OCI-LY1 (cell line): ENCODE data around the gene HNMT.

Source experiments
- EZH2 ChIP-seq: fragments of 200-600 bp; sonication (generic), shearing (Covaris generic); IDR thresholded peaks from 2 replicates; pipeline ENCODE4 v1.8.0; 2017; ENCODE audit warnings: borderline replicate concordance, mixed run types, mild to moderate bottlenecking, antibody characterized with exemption, low read length, moderate library complexity, mixed read lengths
- TF ChIP-seq, protein P1 (sequence below): fragments of 200-600 bp; sonication (generic), shearing (Covaris generic); IDR thresholded peaks from 2 replicates; pipeline ENCODE4 v1.5.1; 2017; ENCODE audit warnings: mild to moderate bottlenecking, antibody characterized with exemption, low read length, moderate library complexity, mixed read lengths

DNA sequence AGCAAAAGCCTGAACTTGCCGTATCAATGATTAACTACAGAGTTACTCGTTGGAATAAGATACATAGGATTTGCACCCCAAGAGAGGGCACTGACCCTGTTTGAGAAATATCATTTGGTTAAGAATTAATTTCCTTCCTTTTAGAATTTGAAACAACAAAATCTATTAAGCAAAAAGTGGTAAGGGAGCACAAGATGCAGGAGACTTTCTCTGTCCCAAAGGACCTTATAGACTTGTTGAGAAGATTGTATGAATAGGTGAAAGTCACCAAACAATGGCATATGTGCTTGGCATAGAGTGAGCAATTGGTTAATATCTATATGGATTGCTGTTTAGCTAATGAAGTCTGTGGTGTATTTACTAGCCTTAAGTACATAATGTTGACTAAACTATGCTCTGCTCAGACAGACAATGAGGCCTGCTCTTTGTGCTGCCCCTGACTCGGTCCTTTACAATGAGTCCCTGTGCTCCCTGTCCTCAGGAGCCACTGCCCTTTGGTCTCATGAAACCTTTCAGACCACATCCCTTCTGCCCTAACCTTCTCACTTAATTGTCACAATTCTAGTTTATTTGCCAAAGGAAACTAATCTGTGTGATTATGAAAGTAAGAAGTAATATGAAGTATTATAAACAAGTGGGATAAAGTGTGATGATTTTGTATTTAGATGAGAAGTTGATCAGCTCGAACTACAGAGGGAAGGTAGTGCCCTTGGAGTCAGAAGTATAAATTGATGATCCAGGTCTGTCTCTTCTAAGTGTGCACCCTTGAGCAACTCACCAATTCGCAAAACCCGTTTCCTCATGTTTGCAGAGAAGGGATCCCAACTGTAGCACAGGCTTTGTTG lies 21.2 kb upstream of the HNMT start:
- TF ChIP-seq, protein P1, sequence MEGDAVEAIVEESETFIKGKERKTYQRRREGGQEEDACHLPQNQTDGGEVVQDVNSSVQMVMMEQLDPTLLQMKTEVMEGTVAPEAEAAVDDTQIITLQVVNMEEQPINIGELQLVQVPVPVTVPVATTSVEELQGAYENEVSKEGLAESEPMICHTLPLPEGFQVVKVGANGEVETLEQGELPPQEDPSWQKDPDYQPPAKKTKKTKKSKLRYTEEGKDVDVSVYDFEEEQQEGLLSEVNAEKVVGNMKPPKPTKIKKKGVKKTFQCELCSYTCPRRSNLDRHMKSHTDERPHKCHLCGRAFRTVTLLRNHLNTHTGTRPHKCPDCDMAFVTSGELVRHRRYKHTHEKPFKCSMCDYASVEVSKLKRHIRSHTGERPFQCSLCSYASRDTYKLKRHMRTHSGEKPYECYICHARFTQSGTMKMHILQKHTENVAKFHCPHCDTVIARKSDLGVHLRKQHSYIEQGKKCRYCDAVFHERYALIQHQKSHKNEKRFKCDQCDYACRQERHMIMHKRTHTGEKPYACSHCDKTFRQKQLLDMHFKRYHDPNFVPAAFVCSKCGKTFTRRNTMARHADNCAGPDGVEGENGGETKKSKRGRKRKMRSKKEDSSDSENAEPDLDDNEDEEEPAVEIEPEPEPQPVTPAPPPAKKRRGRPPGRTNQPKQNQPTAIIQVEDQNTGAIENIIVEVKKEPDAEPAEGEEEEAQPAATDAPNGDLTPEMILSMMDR = no peak
- TF ChIP-seq EZH2 = no peak
